ENCODE measurements around the gene ANAPC16.

DNA sequence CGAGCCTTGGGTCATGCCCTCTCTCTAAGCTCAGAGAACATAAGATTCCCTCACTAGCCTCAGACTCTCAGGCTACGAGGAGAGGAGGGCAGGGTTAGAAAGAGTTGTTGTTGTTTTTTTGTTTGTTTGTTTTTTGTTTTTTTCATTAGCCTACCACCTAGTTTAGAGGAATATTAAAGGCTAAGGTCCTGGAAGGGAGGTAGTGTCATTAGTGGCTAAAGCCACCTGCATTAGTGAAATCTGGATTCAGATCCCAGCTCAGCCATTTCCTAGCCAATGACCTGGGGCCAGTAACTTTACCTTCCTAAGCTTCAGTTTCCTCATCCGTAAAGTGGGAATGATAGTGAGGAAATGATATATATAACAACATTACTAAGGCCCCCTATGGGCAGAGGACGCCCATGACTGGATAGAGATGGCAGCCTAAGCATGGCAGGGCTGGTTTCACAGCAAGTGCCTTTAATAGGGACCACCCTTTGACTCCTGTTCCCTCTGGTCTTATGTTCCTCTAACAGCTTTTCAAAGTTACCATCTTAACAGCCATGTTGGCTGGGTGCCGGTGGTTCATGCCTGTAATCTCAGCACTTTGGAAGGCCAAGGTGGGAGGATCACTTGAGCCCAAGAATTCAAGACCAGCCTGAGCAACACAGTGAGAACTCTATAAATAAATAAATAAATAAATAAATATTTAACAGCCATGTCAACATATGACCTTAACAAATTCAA lies 63.0 kb downstream of the ANAPC16 start:
- no peak for TF ChIP-seq POLR2A (IDR thresholded peaks at IDR 0.05; ENCODE audit: low read depth, low read length)
- no peak for TF ChIP-seq POLR2AphosphoS5 (IDR thresholded peaks at IDR 0.05; ENCODE audit: low read depth, low read length)
- no peak for TF ChIP-seq TAF1 (IDR thresholded peaks at IDR 0.05; ENCODE audit: borderline replicate concordance, low read depth, low read length)
